Mucosa of descending colon (tissue), 3 donors: ENCODE data around the gene CENPO. TPM values are rescaled to one million over a fixed set of nuclear protein-coding genes. Genes with fewer than 3 reads are reported as not detected.

Experiments
- ATAC-seq: fragments of 200-7000 bp; cut with Tn5 transposase; one replicate; pipeline ENCODE4 v1.9.1; 2020; ENCODE audit warnings: mild to moderate bottlenecking, moderate library complexity
- DNase-seq, 3 donors: peaks; one replicate each; pipeline ENCODE4 v3.0.0-alpha.2; 2020
- H3K36me3 ChIP-seq: fragments of 200-600 bp; one replicate; pipeline ENCODE4 v1.8.0; 2021; ENCODE audit warnings: low read depth, mild to moderate bottlenecking
- H3K4me1 ChIP-seq: fragments of 200-600 bp; one replicate; pipeline ENCODE4 v1.8.0; 2021; ENCODE audit warnings: low read depth, mild to moderate bottlenecking
- H3K4me3 ChIP-seq: fragments of 200-600 bp; one replicate; pipeline ENCODE4 v1.8.0; 2021; ENCODE audit warnings: mild to moderate bottlenecking
- H3K9me3 ChIP-seq: fragments of 200-600 bp; one replicate; pipeline ENCODE4 v1.8.0; 2021; ENCODE audit warnings: mild to moderate bottlenecking
- CTCF ChIP-seq: fragments of 200-600 bp; IDR thresholded peaks from one replicate; pipeline ENCODE4 v1.8.0; 2022; ENCODE audit warnings: antibody characterized with exemption, mild to moderate bottlenecking
- intact Hi-C, 2 donors: fragments of 100-400 bp; cut with DNase I in 1 of 2; cut with micrococcal nuclease in 1 of 2; formaldehyde crosslinking; loops; one replicate each; pipeline versions ENCODE4 v1.11.0 to v1.11.1; 2022; cut with DNase I, micrococcal nuclease
- total RNA-seq, 3 donors: library from RNA; stranded (reverse); fragmentation: NEBNext Ultra II Directional in 2 of 3; extraction: Animal tissue kit (Norgen Biotek cat#: 25700) in 2 of 3; gene quantifications; one replicate each; pipeline versions ENCODE4 v1.2.1 to v1.2.4, GENCODE V29; 2021 to 2023
- donor health status: DM: no; HTN: no; CAD: no; lungs with moderate emphysema.
- donor health status: DM: no; HTN: no; CAD: no.
- donor health status: DM: no; HTN: yes; CAD: no.

Gene CENPO
- total RNA-seq, 3 donors from 2014 or later = 6.0 to 15.7 (median 13.4) TPM

- no peaks in the 10 kb centered on the region for H3K4me1 ChIP-seq
- ATAC-seq (no peak), DNase-seq (peak in 1 of 3 donors; percentile 10)
- intact Hi-C loops = no loop called here
- no peaks in the 10 kb centered on the region for H3K9me3 ChIP-seq
- no peaks in the 10 kb centered on the region for H3K36me3 ChIP-seq
- no peak for TF ChIP-seq CTCF
- no peak overlapping the region for H3K4me3 ChIP-seq
Measured at GRCh38 chr2:24844023-24844685, 50.9 kb downstream of the CENPO start.

DNA sequence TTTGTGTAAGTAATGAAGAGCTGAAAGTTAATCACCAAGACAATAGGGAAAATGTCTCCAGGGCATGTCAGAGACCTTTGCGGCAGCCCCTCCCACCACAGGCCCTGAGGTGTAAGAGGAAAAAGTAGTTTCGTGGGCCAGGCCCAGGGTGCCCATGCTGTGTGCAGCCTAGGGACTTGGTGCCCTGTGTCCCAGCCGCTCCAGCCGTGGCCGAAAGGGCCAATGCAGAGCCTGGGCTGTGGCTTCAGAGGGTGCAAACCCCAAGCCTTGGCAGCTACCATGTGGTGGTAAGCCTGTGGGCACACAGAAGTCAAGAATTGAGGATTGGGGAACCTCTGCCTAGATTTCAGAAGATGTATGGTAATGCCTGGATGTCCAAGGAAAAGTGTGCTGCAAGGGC lies 52.5 kb downstream of the CENPO start:
- Histone ChIP-seq H3K9me3 (no peaks in the 10 kb centered on the region), H3K36me3 (no peaks in the 10 kb centered on the region), H3K4me1 (no peaks in the 10 kb centered on the region), H3K4me3 (no peak overlapping the region)
- intact Hi-C loops = no loop called here
- no peak for DNase-seq
- no peak for ATAC-seq
- TF ChIP-seq CTCF = no peak

DNA sequence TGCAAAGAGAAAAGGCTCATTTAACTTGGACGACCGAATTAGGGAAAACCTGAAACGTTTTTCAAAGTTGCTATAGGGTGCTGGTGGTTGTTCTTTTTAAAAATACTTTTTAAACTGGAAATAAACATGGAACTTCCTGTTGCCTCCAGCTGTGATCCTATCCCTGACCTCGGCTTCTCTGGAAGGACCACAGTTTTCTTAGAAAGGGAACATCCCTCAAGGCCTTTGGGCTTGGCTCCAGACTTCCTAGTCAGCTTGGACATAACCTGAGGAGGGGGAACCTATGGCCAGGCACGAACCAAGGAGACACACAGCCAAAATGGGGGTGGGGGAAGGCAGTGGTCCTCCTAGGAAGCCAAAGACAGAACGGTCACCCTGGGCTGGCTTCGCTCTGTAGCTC lies 57.7 kb downstream of the CENPO start:
- intact Hi-C loops = no loop called here

GRCh38 chr2:24852026-24852425 lies 58.8 kb downstream of the CENPO start:
- H3K36me3 ChIP-seq = no peaks in the 10 kb centered on the region
- intact Hi-C loops = no loop called here
- no peak for TF ChIP-seq CTCF
- no peaks in the 10 kb centered on the region for H3K9me3 ChIP-seq
- H3K4me3 ChIP-seq = no peak overlapping the region
- no peak for DNase-seq
- H3K4me1 ChIP-seq = no peaks in the 10 kb centered on the region
- no peak for ATAC-seq

More for the DNA sequence above, 57.7 kb downstream of the CENPO start:
- Histone ChIP-seq H3K4me3 (no peak overlapping the region), H3K9me3 (no peaks in the 10 kb centered on the region), H3K4me1 (no peaks in the 10 kb centered on the region), H3K36me3 (no peaks in the 10 kb centered on the region)
- ATAC-seq = no peak
- no peak for TF ChIP-seq CTCF
- peak in 1 of 3 donors; percentile 10 for DNase-seq

GRCh38 chr2:24852431-24853020 lies 59.3 kb downstream of the CENPO start:
- intact Hi-C loops = no loop called here
- H3K4me3 ChIP-seq = no peak overlapping the region
- DNase-seq (peak in 1 of 3 donors; percentile 17), ATAC-seq (no peak)
- no peaks in the 10 kb centered on the region for H3K36me3 ChIP-seq
- H3K9me3 ChIP-seq = no peaks in the 10 kb centered on the region
- no peak for TF ChIP-seq CTCF
- no peaks in the 10 kb centered on the region for H3K4me1 ChIP-seq
